Heart right ventricle (tissue), 16 donors: ENCODE results near the gene LHX2. TPM values are rescaled to one million over a fixed set of nuclear protein-coding genes. Genes with fewer than 3 reads are reported as not detected.

Experiments
- ATAC-seq, 8 donors: fragments of 200-7000 bp; cut with Tn5 transposase; one replicate each; pipeline ENCODE4 v1.9.1; 2020; ENCODE audit warnings: mild to moderate bottlenecking in 8 of 8, moderate library complexity in 8 of 8, moderate number of reproducible peaks in 1 of 8
- DNase-seq, 2 donors: peaks; one replicate each; pipeline ENCODE4 v3.0.0-alpha.2; 2020
- H3K27ac ChIP-seq, 10 donors: fragments of 200-600 bp; sonication (generic) in 2 of 10; one replicate each; pipeline versions ENCODE4 v1.5.0 to v1.8.0; 2020 to 2022; ENCODE audit warnings: mild to moderate bottlenecking in 3 of 10
- H3K27me3 ChIP-seq, 7 donors: fragments of 200-600 bp; one replicate each; pipeline ENCODE4 v1.8.0; 2021 to 2022; ENCODE audit warnings: mild to moderate bottlenecking in 2 of 7
- H3K36me3 ChIP-seq, 9 donors: fragments of 200-600 bp; sonication (generic) in 1 of 9; one replicate each; pipeline versions ENCODE4 v1.5.0 to v1.8.0; 2020 to 2022; ENCODE audit warnings: mild to moderate bottlenecking in 2 of 9
- H3K4me1 ChIP-seq, 9 donors: fragments of 200-600 bp; sonication (generic) in 1 of 9; one replicate each; pipeline versions ENCODE4 v1.5.0 to v1.8.0; 2020 to 2022; ENCODE audit warnings: mild to moderate bottlenecking in 4 of 9
- H3K4me3 ChIP-seq, 10 donors: fragments of 200-600 bp; sonication (generic) in 2 of 10; one replicate each; pipeline versions ENCODE4 v1.5.0 to v1.8.0; 2020 to 2022; ENCODE audit warnings: mild to moderate bottlenecking in 7 of 10, moderate library complexity in 2 of 10
- H3K9me3 ChIP-seq, 11 donors: fragments of 200-600 bp in 10 of 11; sonication (generic) in 2 of 11; one replicate each; pipeline versions ENCODE4 v1.5.0 to v1.8.0; 2013 to 2022; ENCODE audit warnings: mild to moderate bottlenecking in 2 of 11, control low read depth in 1 of 11, moderate library complexity in 1 of 11
- CTCF ChIP-seq, 9 donors: fragments of 200-600 bp; sonication (generic) in 2 of 9; IDR thresholded peaks; one replicate each; pipeline versions ENCODE4 v1.5.0 to v1.8.0; 2021 to 2022; ENCODE audit warnings: antibody characterized with exemption in 9 of 9, mild to moderate bottlenecking in 5 of 9, moderate library complexity in 1 of 9
- WGBS, 2 donors: extraction: QIAGEN DNeasy Blood & Tissue Kit; methylation state at CpG; one replicate each; pipeline ENCODE4 v1.1.7; 2013; ENCODE audit warnings: inconsistent platforms in 1 of 2; 5-methylcytosine and 5-hydroxymethylcytosine counted together
- intact Hi-C, 10 donors: fragments of 100-400 bp; cut with DNase I; formaldehyde crosslinking; loops; one replicate each; pipeline versions ENCODE4 v1.11.1 to v1.14.2; 2022
- polyA plus RNA-seq, 2 donors: library from polyadenylated mRNA; stranded (reverse); fragments of 200-250 nt; gene quantifications; one replicate each; pipeline ENCODE4 v1.2.3, GENCODE V29; 2013
- total RNA-seq, 10 donors: library from RNA; stranded (reverse); fragmentation: NEBNext Ultra II Directional in 3 of 10; extraction: Animal tissue kit (Norgen Biotek cat#: 25700) in 3 of 10; gene quantifications; one replicate each; pipeline versions ENCODE4 v1.2.1 to v1.2.4, GENCODE V29; 2021 to 2023
- donor health status: Arrhythmogenic right ventricular cardiomyopathy.
- donor health status: ischemic (EF 13 %, LVEDD 7.1; RV severe dilation, severe dysfunction).
- donor health status: healthy with polysubstance abuse.
- donor health status: DM: no; HTN: yes; CAD: no.
- donor health status: DM: no; HTN: no; CAD: no.
- donor health status: ischemic (EF 25% LVEDD 6.9; RV normal size, moderate dysfunction).
- donor health status: ischemic (EF 25% LVEDD 5.7; RV mildly dilated, moderate dysfunction).
- donor health status: healthy.
- donor health status: DM: yes; HTN: yes; CAD: no.
- donor health status: Ischemic cardiomyopathy.
- donor health status: ischemic (EF 35%, LVEDD 5.7; RV mildly dilated, moderate dysfunction).
- donor health status: nonischemic (EF 11% LVEDD 7.7; RV severe dilation, severe dysfunction).
- donor health status: DM: yes; HTN: yes; CAD: no.
- donor health status: PGD.
- donor health status: ischemic (EF 29% LVEDD 5.4; RV normal size, mild dysfunction).
- donor health status: nonischemic (EF 23%, LVEDD 6.1; RV moderate dilation, normal function).

Gene LHX2
- total and polyA plus RNA-seq, 12 donors, result 0.19 to 0.42 (median 0.37) TPM; not detected in 7

GRCh38 chr9:124038790-124039633, 27.4 kb downstream of the LHX2 start:
- intact Hi-C loops, result loop anchor here in 2 of 10 donors (10.0 kb wide), 2 partner anchors 314 to 634 kb away; no protein-coding TSS in a partner anchor
- ATAC-seq (no peak), DNase-seq (no peak)
- Histone ChIP-seq H3K27me3 (peaks cover 0 to 96% (median 70%) of the 10 kb centered on the region in 7 donors), H3K9me3 (no peaks in the 10 kb centered on the region), H3K27ac (no peak overlapping the region), H3K36me3 (no peaks in the 10 kb centered on the region), H3K4me1 (peaks cover 5 to 21% (median 12%) of the 10 kb centered on the region in 9 donors), H3K4me3 (no peak overlapping the region)
- TF ChIP-seq CTCF (IDR thresholded peaks at IDR 0.05), result no peak
- 75 to 79% methylated on average over 9 of the region's 9 CpGs for WGBS, 2 donors

GRCh38 chr9:124040186-124040931, 28.8 kb downstream of the LHX2 start:
- no peaks in the 10 kb centered on the region for H3K36me3 ChIP-seq
- ATAC-seq (peak in 1 of 8 donors; percentile 26), DNase-seq (no peak)
- intact Hi-C loops, result loop anchor here in 9 of 10 donors (2.0 to 10.0 kb wide), 10 partner anchors 316 to 638 kb away; no protein-coding TSS in a partner anchor
- no peaks in the 10 kb centered on the region for H3K9me3 ChIP-seq
- peaks cover 0 to 97% (median 72%) of the 10 kb centered on the region in 7 donors for H3K27me3 ChIP-seq
- peak overlapping the region; percentile 14 to 52 (median 46) for H3K4me3 ChIP-seq
- H3K4me1 ChIP-seq, result peaks cover 5 to 29% (median 18%) of the 10 kb centered on the region in 9 donors
- WGBS, 2 donors, result 30 to 32% methylated on average over 21 of the region's 21 CpGs
- no peak for TF ChIP-seq CTCF (IDR thresholded peaks at IDR 0.05)
- no peak overlapping the region for H3K27ac ChIP-seq

- intact Hi-C loops, result loop anchor here (1.0 to 10.0 kb wide), 11 partner anchors 316 to 639 kb away; no protein-coding TSS in a partner anchor
- ATAC-seq, result peak; percentile 16 to 74 (median 50)
- no peaks in the 10 kb centered on the region for H3K36me3 ChIP-seq
- H3K9me3 ChIP-seq, result no peaks in the 10 kb centered on the region
- peaks cover 0 to 97% (median 65%) of the 10 kb centered on the region in 7 donors for H3K27me3 ChIP-seq
- peak; percentile 24 to 72 for DNase-seq
- H3K4me3 ChIP-seq, result peak overlapping the region; percentile 14 to 52 (median 46)
- H3K4me1 ChIP-seq, result peaks cover 5 to 35% (median 23%) of the 10 kb centered on the region in 9 donors
- peak; percentile 89 to 99 (median 97) for TF ChIP-seq CTCF (IDR thresholded peaks at IDR 0.05)
- 10% methylated on average over 54 to 55 of the region's 55 CpGs for WGBS, 2 donors
- H3K27ac ChIP-seq, result no peak overlapping the region
Measured at GRCh38 chr9:124040935-124041816, 29.6 kb downstream of the LHX2 start.
